ENCODE data around the gene DOK7.

- no peak for TF ChIP-seq CTCF (conservative IDR thresholded peaks at IDR 0.05 in 1 of 2, IDR thresholded peaks at IDR 0.05 in 1 of 2; ENCODE audit: low read depth in 1 of 2, low read length in 2 of 2)
- no peak for TF ChIP-seq EZH2 (IDR thresholded peaks at IDR 0.05; ENCODE audit: low read length, missing control alignments)
These were observed 54.0 kb downstream of the DOK7 start for GRCh38 chr4:3516836-3517730.

Data from fibroblast of lung (primary cell).